Measurements from ENCODE around the gene RGL3. TPM values are rescaled to one million over a fixed set of nuclear protein-coding genes. Genes with fewer than 3 reads are reported as not detected.

Gene RGL3
- total and polyA plus RNA-seq, 9 of the 15 experiments (the other 6 are each of a cell fraction or from before 2014, with no cell fraction given), result 0.12 to 0.61 (median 0.32) TPM; not detected in 4

DNA sequence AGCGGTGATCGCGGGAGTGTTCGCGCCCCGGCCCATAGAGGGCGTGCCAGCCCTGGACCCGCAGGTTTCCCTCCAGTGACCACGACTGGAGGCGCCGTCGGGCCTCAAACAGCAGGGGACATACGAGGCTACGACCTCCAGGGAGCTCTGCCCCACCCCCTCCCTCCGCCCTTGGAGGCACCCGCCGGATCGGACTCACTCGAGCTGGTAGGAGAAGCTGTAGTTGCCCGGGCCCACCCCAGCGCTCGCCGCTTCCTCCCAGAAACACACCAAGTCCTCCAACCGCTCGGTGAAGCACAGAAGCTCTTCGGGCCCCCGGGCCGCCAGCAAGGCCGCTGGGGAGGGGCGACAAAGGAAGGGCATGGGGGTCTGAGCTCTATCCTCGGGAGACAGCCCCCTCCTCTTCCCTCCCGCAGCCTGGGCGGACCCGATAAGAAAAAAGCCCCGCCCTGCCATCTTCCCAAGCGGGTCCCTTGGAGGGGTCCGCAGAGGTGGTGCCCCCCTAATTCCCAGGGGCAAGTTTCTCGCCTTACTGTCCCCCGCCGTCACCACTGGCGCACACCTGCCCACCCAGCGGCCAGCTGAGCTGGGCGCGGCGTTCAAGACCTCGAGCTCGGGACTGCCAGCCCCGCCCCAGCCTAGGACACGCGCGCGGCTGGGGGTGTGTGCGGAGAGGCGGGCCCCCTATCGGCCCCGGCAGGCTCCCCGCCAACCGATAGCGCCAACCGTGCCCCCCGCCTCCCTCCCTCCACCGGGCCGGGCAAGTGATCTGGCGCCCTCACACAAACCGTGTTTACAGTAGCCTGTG, 36.0 kb downstream of the RGL3 start (continued):
- no peak for TF ChIP-seq SRSF9 (IDR thresholded peaks at IDR 0.05; ENCODE audit: borderline replicate concordance, low read depth, low read length)
- TF ChIP-seq, protein P1, sequence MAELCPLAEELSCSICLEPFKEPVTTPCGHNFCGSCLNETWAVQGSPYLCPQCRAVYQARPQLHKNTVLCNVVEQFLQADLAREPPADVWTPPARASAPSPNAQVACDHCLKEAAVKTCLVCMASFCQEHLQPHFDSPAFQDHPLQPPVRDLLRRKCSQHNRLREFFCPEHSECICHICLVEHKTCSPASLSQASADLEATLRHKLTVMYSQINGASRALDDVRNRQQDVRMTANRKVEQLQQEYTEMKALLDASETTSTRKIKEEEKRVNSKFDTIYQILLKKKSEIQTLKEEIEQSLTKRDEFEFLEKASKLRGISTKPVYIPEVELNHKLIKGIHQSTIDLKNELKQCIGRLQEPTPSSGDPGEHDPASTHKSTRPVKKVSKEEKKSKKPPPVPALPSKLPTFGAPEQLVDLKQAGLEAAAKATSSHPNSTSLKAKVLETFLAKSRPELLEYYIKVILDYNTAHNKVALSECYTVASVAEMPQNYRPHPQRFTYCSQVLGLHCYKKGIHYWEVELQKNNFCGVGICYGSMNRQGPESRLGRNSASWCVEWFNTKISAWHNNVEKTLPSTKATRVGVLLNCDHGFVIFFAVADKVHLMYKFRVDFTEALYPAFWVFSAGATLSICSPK (IDR thresholded peaks at IDR 0.05; ENCODE audit: borderline replicate concordance), result no peak
- no peak for TF ChIP-seq ZKSCAN3 (CRISPR knock-in tag; IDR thresholded peaks at IDR 0.05)
- TF ChIP-seq, protein P2, sequence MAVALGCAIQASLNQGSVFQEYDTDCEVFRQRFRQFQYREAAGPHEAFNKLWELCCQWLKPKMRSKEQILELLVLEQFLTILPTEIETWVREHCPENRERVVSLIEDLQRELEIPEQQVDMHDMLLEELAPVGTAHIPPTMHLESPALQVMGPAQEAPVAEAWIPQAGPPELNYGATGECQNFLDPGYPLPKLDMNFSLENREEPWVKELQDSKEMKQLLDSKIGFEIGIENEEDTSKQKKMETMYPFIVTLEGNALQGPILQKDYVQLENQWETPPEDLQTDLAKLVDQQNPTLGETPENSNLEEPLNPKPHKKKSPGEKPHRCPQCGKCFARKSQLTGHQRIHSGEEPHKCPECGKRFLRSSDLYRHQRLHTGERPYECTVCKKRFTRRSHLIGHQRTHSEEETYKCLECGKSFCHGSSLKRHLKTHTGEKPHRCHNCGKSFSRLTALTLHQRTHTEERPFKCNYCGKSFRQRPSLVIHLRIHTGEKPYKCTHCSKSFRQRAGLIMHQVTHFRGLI (CRISPR knock-in tag; IDR thresholded peaks at IDR 0.05), result no peak
- no peak for TF ChIP-seq POLR2H (tag; IDR thresholded peaks at IDR 0.05; ENCODE audit: low read depth)
- 0 out of 2 replicates have a peak, but pooled peaks have one; percentile 56 for TF ChIP-seq KLF16 (IDR thresholded peaks at IDR 0.05)
- no peak for TF ChIP-seq MCM5 (IDR thresholded peaks at IDR 0.05; ENCODE audit: low read depth)
- TF ChIP-seq ZNF408 (CRISPR knock-in tag; IDR thresholded peaks at IDR 0.05; ENCODE audit: low read depth), result no peak
- TF ChIP-seq ATF1 (CRISPR knock-in tag; IDR thresholded peaks at IDR 0.05), result no peak
- peak; percentile 58 for TF ChIP-seq ATF1 (tag; IDR thresholded peaks at IDR 0.05)
- no peak for TF ChIP-seq ZNF507 (tag; conservative IDR thresholded peaks at IDR 0.05)
- TF ChIP-seq SUPT5H (IDR thresholded peaks at IDR 0.05), result no peak
- TF ChIP-seq, protein P3, sequence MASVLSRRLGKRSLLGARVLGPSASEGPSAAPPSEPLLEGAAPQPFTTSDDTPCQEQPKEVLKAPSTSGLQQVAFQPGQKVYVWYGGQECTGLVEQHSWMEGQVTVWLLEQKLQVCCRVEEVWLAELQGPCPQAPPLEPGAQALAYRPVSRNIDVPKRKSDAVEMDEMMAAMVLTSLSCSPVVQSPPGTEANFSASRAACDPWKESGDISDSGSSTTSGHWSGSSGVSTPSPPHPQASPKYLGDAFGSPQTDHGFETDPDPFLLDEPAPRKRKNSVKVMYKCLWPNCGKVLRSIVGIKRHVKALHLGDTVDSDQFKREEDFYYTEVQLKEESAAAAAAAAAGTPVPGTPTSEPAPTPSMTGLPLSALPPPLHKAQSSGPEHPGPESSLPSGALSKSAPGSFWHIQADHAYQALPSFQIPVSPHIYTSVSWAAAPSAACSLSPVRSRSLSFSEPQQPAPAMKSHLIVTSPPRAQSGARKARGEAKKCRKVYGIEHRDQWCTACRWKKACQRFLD (CRISPR knock-in tag; IDR thresholded peaks at IDR 0.05), result no peak
- 0 out of 2 replicates have a peak, but pooled peaks have one; percentile 15 for TF ChIP-seq POLR2AphosphoS5 (IDR thresholded peaks at IDR 0.05; ENCODE audit: control insufficient read depth, insufficient read depth, low read depth, low read length)
- no peak for TF ChIP-seq CBX2 (IDR thresholded peaks at IDR 0.05; ENCODE audit: insufficient read depth, low read length, poor library complexity, severe bottlenecking)
- TF ChIP-seq EP300 (IDR thresholded peaks at IDR 0.05; ENCODE audit: low read length), result 0 out of 2 replicates have a peak, but pooled peaks have one; percentile 5
- TF ChIP-seq PHF21A (IDR thresholded peaks at IDR 0.05; ENCODE audit: borderline replicate concordance, low read depth), result 0 out of 2 replicates have a peak, but pooled peaks have one; percentile 52
- no peak for TF ChIP-seq SMAD3 (CRISPR knock-in tag; conservative IDR thresholded peaks at IDR 0.05)
- no peak for TF ChIP-seq ZC3H11A (IDR thresholded peaks at IDR 0.05; ENCODE audit: low read depth, low read length)
- TF ChIP-seq FUS (optimal IDR thresholded peaks at IDR 0.05; ENCODE audit: low read depth, low read length), result no peak
- peak; percentile 45; the same call in 1 of the 2 replicates for TF ChIP-seq NBN (IDR thresholded peaks at IDR 0.05; ENCODE audit: low read depth)
- TF ChIP-seq FOXK2 (conservative IDR thresholded peaks at IDR 0.05 in 1 of 2, IDR thresholded peaks at IDR 0.05 in 1 of 2; ENCODE audit: low read depth in 2 of 2), result peak in 1 of 2 experiments; percentile 65; a peak in 2 of 4 replicates
- TF ChIP-seq GABPB2 (CRISPR knock-in tag; conservative IDR thresholded peaks at IDR 0.05), result no peak
- no peak for TF ChIP-seq SAP30 (IDR thresholded peaks at IDR 0.05; ENCODE audit: borderline replicate concordance, insufficient read depth, low read depth, low read length, poor library complexity, severe bottlenecking)
- no peak for TF ChIP-seq ZBED1 (IDR thresholded peaks at IDR 0.05)
- TF ChIP-seq CBX1 (IDR thresholded peaks at IDR 0.05; ENCODE audit: low read depth), result no peak
